Measurements from ENCODE around the gene MTCH1.
"Not testable (repeated sequence)": the region's sequence is repeated elsewhere in the genome, so short reads cannot be mapped to it uniquely, and the experiment has no call there.

Gene MTCH1

GRCh38 chr6:36999061-36999750 is 13.2 kb upstream of the MTCH1 start:
- POLR2A ChIA-PET, result no interaction called here
- no peak for TF ChIP-seq ELF4 (IDR thresholded peaks at IDR 0.05)
- TF ChIP-seq BHLHE40 (IDR thresholded peaks at IDR 0.05; ENCODE audit: borderline replicate concordance), result no peak
- no peak for TF ChIP-seq TARDBP (IDR thresholded peaks at IDR 0.05)
- TF ChIP-seq FOXK2 (IDR thresholded peaks at IDR 0.05), result no peak
- TF ChIP-seq FOXA1 (IDR thresholded peaks at IDR 0.05), result no peak
- TF ChIP-seq CTBP1 (IDR thresholded peaks at IDR 0.05; ENCODE audit: borderline replicate concordance), result no peak
- no peak for TF ChIP-seq LEF1 (IDR thresholded peaks at IDR 0.05; ENCODE audit: borderline replicate concordance)
- TF ChIP-seq L3MBTL2 (conservative IDR thresholded peaks at IDR 0.05), result no peak
- no peak for TF ChIP-seq FOXM1 (IDR thresholded peaks at IDR 0.05; ENCODE audit: borderline replicate concordance)
- TF ChIP-seq SP1 (IDR thresholded peaks at IDR 0.05), result no peak
- TF ChIP-seq PKNOX1 (IDR thresholded peaks at IDR 0.05), result no peak
- no peak for TF ChIP-seq SUZ12 (IDR thresholded peaks at IDR 0.05)
- no peak for TF ChIP-seq NFRKB (IDR thresholded peaks at IDR 0.05)
- TF ChIP-seq ARNT (IDR thresholded peaks at IDR 0.05), result no peak
- TF ChIP-seq HDGF (IDR thresholded peaks at IDR 0.05; ENCODE audit: borderline replicate concordance), result no peak
- no peak for TF ChIP-seq ZNF384 (IDR thresholded peaks at IDR 0.05)
- CTCF ChIA-PET, result no interaction called here
- DNase-seq (ENCODE audit: extremely low spot score), result no peak

GRCh38 chr6:36998723-36999038 is 12.7 kb upstream of the MTCH1 start:
- POLR2A ChIA-PET, result no interaction called here
- CTCF ChIA-PET, result no interaction called here
- DNase-seq (ENCODE audit: extremely low spot score), result no peak
- no peak for TF ChIP-seq FOXA1 (IDR thresholded peaks at IDR 0.05)
- no peak for TF ChIP-seq CTBP1 (IDR thresholded peaks at IDR 0.05; ENCODE audit: borderline replicate concordance)
- no peak for TF ChIP-seq SUZ12 (IDR thresholded peaks at IDR 0.05)
- no peak for TF ChIP-seq L3MBTL2 (conservative IDR thresholded peaks at IDR 0.05)
- TF ChIP-seq FOXK2 (IDR thresholded peaks at IDR 0.05), result no peak
- no peak for TF ChIP-seq NFRKB (IDR thresholded peaks at IDR 0.05)
- TF ChIP-seq SP1 (IDR thresholded peaks at IDR 0.05), result no peak
- no peak for TF ChIP-seq HDGF (IDR thresholded peaks at IDR 0.05; ENCODE audit: borderline replicate concordance)
- no peak for TF ChIP-seq LEF1 (IDR thresholded peaks at IDR 0.05; ENCODE audit: borderline replicate concordance)
- no peak for TF ChIP-seq ELF4 (IDR thresholded peaks at IDR 0.05)
- no peak for TF ChIP-seq BHLHE40 (IDR thresholded peaks at IDR 0.05; ENCODE audit: borderline replicate concordance)
- no peak for TF ChIP-seq ZNF384 (IDR thresholded peaks at IDR 0.05)
- TF ChIP-seq ARNT (IDR thresholded peaks at IDR 0.05), result no peak
- TF ChIP-seq FOXM1 (IDR thresholded peaks at IDR 0.05; ENCODE audit: borderline replicate concordance), result no peak
- no peak for TF ChIP-seq TARDBP (IDR thresholded peaks at IDR 0.05)
- TF ChIP-seq PKNOX1 (IDR thresholded peaks at IDR 0.05), result no peak

GRCh38 chr6:36997811-36998722 is 12.1 kb upstream of the MTCH1 start:
- CTCF ChIA-PET, result no interaction called here
- TF ChIP-seq NFRKB (IDR thresholded peaks at IDR 0.05) (no peak), L3MBTL2 (conservative IDR thresholded peaks at IDR 0.05) (no peak), FOXA1 (IDR thresholded peaks at IDR 0.05) (no peak), FOXM1 (IDR thresholded peaks at IDR 0.05; ENCODE audit: borderline replicate concordance) (no peak), TARDBP (IDR thresholded peaks at IDR 0.05) (no peak), LEF1 (IDR thresholded peaks at IDR 0.05; ENCODE audit: borderline replicate concordance) (no peak), PKNOX1 (IDR thresholded peaks at IDR 0.05) (no peak), CTBP1 (IDR thresholded peaks at IDR 0.05; ENCODE audit: borderline replicate concordance) (no peak), ELF4 (IDR thresholded peaks at IDR 0.05) (no peak), BHLHE40 (IDR thresholded peaks at IDR 0.05; ENCODE audit: borderline replicate concordance) (no peak), FOXK2 (IDR thresholded peaks at IDR 0.05) (no peak), SUZ12 (IDR thresholded peaks at IDR 0.05) (no peak), SP1 (IDR thresholded peaks at IDR 0.05) (no peak), ARNT (IDR thresholded peaks at IDR 0.05) (no peak), HDGF (IDR thresholded peaks at IDR 0.05; ENCODE audit: borderline replicate concordance) (no peak), ZNF384 (IDR thresholded peaks at IDR 0.05) (no peak)
- POLR2A ChIA-PET, result no interaction called here
- DNase-seq (ENCODE audit: extremely low spot score), result no peak

GRCh38 chr6:36990401-36990800 is 4.4 kb upstream of the MTCH1 start:
- CTCF ChIA-PET; DNase-seq (ENCODE audit: extremely low spot score); POLR2A ChIA-PET: not testable (repeated sequence)

- CTCF ChIA-PET, result no interaction called here
- POLR2A ChIA-PET, result no interaction called here
These were observed 3.3 kb upstream of the MTCH1 start for GRCh38 chr6:36989264-36989663.

More at GRCh38 chr6:36989264-36989663, 3.3 kb upstream of the MTCH1 start:
- TF ChIP-seq LEF1 (IDR thresholded peaks at IDR 0.05; ENCODE audit: borderline replicate concordance) (no peak), HDGF (IDR thresholded peaks at IDR 0.05; ENCODE audit: borderline replicate concordance) (no peak), TARDBP (IDR thresholded peaks at IDR 0.05) (no peak), ELF4 (IDR thresholded peaks at IDR 0.05) (no peak), FOXK2 (IDR thresholded peaks at IDR 0.05) (no peak), NFRKB (IDR thresholded peaks at IDR 0.05) (no peak), FOXA1 (IDR thresholded peaks at IDR 0.05) (no peak), SUZ12 (IDR thresholded peaks at IDR 0.05) (no peak)
- no peak for DNase-seq (ENCODE audit: extremely low spot score)

All from HEK293T (cell line).